A673 (cell line): ENCODE results near the gene DPF3.

ENCODE experiments used
- CTCF ChIP-seq: fragments of 300-800, 200-600 bp; sonication (generic); conservative IDR thresholded peaks from 2 replicates; pipeline ENCODE4 v1.5.1; 2017; ENCODE audit warnings: low read depth, mild to moderate bottlenecking, antibody characterized with exemption, low read length, moderate library complexity, mixed read lengths
- EZH2 ChIP-seq: fragments of 200-600 bp; sonication (generic); IDR thresholded peaks from 2 replicates; pipeline ENCODE4 v1.6.1; 2017; ENCODE audit warnings: borderline replicate concordance, low read depth, mild to moderate bottlenecking, mixed read lengths, antibody characterized with exemption, low read length; ENCODE audit not compliant: poor library complexity, severe bottlenecking

- TF ChIP-seq EZH2 (no peak), CTCF (no peak)
These were observed 278.3 kb downstream of the DPF3 start for GRCh38 chr14:72615451-72616121.
